ENCODE measurements around the gene PLEKHM2.

GRCh38 chr1:15720861-15721260 lies 36.7 kb downstream of the PLEKHM2 start:
- TF ChIP-seq CTCF (IDR thresholded peaks at IDR 0.05; ENCODE audit: low read length) (no peak), EZH2phosphoT487 (IDR thresholded peaks at IDR 0.05; ENCODE audit: low read length) (no peak)

Data from MM.1S (cell line).